ENCODE data around the gene GALNTL6. TPM values are rescaled to one million over a fixed set of nuclear protein-coding genes. Genes with fewer than 3 reads are reported as not detected.

Gene GALNTL6
- total RNA-seq, 1 donor from 2014 or later: 23.6 TPM

- FAIRE-seq: no peak
- DNase-seq (ENCODE audit: low spot score in 2 of 2): no peak
Measured at GRCh38 chr4:173061160-173061559, 1248.0 kb downstream of the GALNTL6 start.

GRCh38 chr4:173073939-173074500 is 1260.8 kb downstream of the GALNTL6 start:
- FAIRE-seq (no peak), DNase-seq (ENCODE audit: low spot score in 2 of 2) (no peak)

- no peak for DNase-seq (ENCODE audit: low spot score in 2 of 2)
- no peak for FAIRE-seq
Measured at GRCh38 chr4:173074501-173074946, 1261.3 kb downstream of the GALNTL6 start.

DNA sequence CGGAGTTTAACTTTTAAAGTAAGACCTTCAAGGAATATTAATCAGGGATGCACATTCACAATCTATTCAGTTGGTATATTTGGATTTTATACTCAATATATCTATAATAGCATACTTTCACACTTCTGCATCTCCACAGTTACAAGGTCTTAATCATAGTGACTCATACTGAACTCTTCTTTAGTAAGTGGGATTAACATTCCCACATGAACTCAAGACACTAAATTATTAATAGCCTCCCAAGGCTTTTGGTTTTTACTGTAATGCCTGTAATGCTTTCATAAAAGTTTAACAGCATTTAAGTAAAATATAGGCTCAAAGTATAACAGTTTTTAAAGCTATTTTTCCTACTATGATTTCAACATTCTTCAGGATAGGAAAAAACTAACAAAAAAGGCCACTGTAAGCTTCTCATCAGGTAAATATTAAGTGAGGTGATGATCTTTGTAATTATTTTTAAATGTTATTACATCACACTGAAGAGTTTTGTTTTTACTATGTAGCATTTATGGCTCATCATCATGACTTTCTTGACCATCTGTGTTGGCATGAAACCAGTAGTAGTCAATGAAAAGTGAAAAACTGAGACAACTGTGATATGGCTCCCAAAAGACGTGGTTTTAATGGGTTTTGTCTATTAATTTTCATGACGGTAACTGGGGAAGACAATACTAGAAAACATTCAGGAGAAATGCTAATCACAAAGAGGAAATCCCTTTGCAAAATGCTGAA is 1263.9 kb downstream of the GALNTL6 start:
- DNase-seq (ENCODE audit: low spot score in 2 of 2) (no peak), FAIRE-seq (no peak)

GRCh38 chr4:173088144-173088543 is 1274.9 kb downstream of the GALNTL6 start:
- FAIRE-seq (no peak), DNase-seq (ENCODE audit: low spot score in 2 of 2) (no peak)

Measured in frontal cortex (tissue), 4 donors.